HepG2 (cell line): Measurements from ENCODE around the gene CENPP. TPM values are rescaled to one million over a fixed set of nuclear protein-coding genes. Genes with fewer than 3 reads are reported as not detected.

Source experiments
- ATAC-seq: fragments of 200-7000 bp; cut with Tn5 transposase; 3 replicates; pipeline ENCODE4 v1.9.1; 2020; ENCODE audit warnings: mild to moderate bottlenecking, moderate library complexity
- BruUV-seq: library from RNA; stranded (reverse); fragments of 400-500 nt; replicated peaks from 2 replicates; lab custom pipeline; 2021; lab: Mats Ljungman, UMichigan
- CTCF ChIA-PET: fragments of 300-600 bp; formaldehyde crosslinking; extraction: SDS; loops from one replicate; lab custom pipeline; 2021; ENCODE audit warnings: low total read pairs, inconsistent platforms, low intra/inter-chr PET ratio; lab: Yijun Ruan, JAX
- POLR2A ChIA-PET: fragments of 350-600 bp; sonication (Branson Sonifier 250); formaldehyde crosslinking; loops from one replicate; lab custom pipeline; 2020; ENCODE audit warnings: antibody characterized with exemption, inconsistent platforms; lab: Yijun Ruan, JAX
- DNase-seq: peaks from one replicate; pipeline ENCODE4 v3.0.0-alpha.2; 2015; ENCODE audit warnings: low spot score
- FAIRE-seq: peaks from 3 replicates; lab custom pipeline; 2011; peaks lifted over from hg19 to GRCh38; lab: Jason Lieb, UNC
- H2AFZ ChIP-seq: one replicate; pipeline ENCODE4 v1.6.1; 2011; ENCODE audit warnings: low read length, inconsistent platforms
- H3K27ac ChIP-seq: fragments of 300-600 bp; 3 replicates; pipeline ENCODE4 v1.8.0; 2011; ENCODE audit warnings: mixed run types, mild to moderate bottlenecking, mixed read lengths, low read length, inconsistent platforms; ENCODE audit not compliant: insufficient read depth; ENCODE audit errors: extremely low read length
- H3K27me3 ChIP-seq, 2 experiments: fragments of 200-600 bp in 1 of 2; 2 replicates in 1 of 2; 3 replicates in 1 of 2; pipeline versions ENCODE4 v1.6.0 to v1.8.0; 2011; ENCODE audit warnings: low read length in 2 of 2, mild to moderate bottlenecking in 2 of 2, moderate library complexity in 2 of 2, inconsistent platforms in 1 of 2; ENCODE audit not compliant: insufficient read depth in 2 of 2, control insufficient read depth in 1 of 2
- H3K36me3 ChIP-seq, 2 experiments: fragments of 200-600 bp in 1 of 2; replicated peaks in 1 of 2; 2 replicates in 1 of 2; 3 replicates in 1 of 2; pipeline versions ENCODE4 v1.5.1 to v1.8.0; 2011; ENCODE audit warnings: low read length in 2 of 2, inconsistent platforms in 1 of 2; ENCODE audit not compliant: insufficient read depth in 2 of 2, control insufficient read depth in 1 of 2
- H3K4me1 ChIP-seq: 2 replicates; pipeline ENCODE4 v1.5.1; 2012; ENCODE audit warnings: low read length, inconsistent platforms; ENCODE audit not compliant: insufficient read depth
- H3K4me2 ChIP-seq: 2 replicates; pipeline ENCODE4 v1.6.0; 2011; ENCODE audit warnings: low read depth, low read length, inconsistent platforms
- H3K4me3 ChIP-seq, 3 experiments: fragments of 200-600 bp in 1 of 3; sonication (generic), shearing (Covaris generic) in 1 of 3; replicated peaks in 1 of 3; 2 replicates each; pipeline ENCODE4 v1.5.1; 2011 to 2016; ENCODE audit warnings: low read length in 3 of 3, inconsistent platforms in 2 of 3, low read depth in 2 of 3, mild to moderate bottlenecking in 2 of 3, control low read depth in 1 of 3, mixed read lengths in 1 of 3; ENCODE audit not compliant: insufficient read depth in 1 of 3
- H3K79me2 ChIP-seq: one replicate; pipeline ENCODE4 v1.6.1; 2011; ENCODE audit warnings: low read length, inconsistent platforms; ENCODE audit not compliant: insufficient read depth
- H3K9ac ChIP-seq: 2 replicates; pipeline ENCODE4 v1.6.0; 2011; ENCODE audit warnings: mild to moderate bottlenecking, low read depth, low read length, inconsistent platforms; ENCODE audit not compliant: insufficient read depth
- H3K9me3 ChIP-seq: 2 replicates; pipeline ENCODE4 v1.5.1; 2012; ENCODE audit warnings: mild to moderate bottlenecking, low read length
- H4K20me1 ChIP-seq: 2 replicates; pipeline ENCODE4 v1.6.0; 2011; ENCODE audit warnings: inconsistent platforms, mild to moderate bottlenecking, low read length, moderate library complexity; ENCODE audit not compliant: insufficient read depth
- HNF1B ChIP-seq: sonication (generic); formaldehyde crosslinking; IDR thresholded peaks from 2 replicates; pipeline ENCODE4 v1.5.1; 2020; ENCODE audit warnings: mild to moderate bottlenecking, moderate library complexity, missing genetic modification reagents
- PTBP1 ChIP-seq: fragments of 200-400 bp; formaldehyde crosslinking; IDR thresholded peaks from 2 replicates; pipeline ENCODE4 v1.6.1; 2018; ENCODE audit warnings: low read length, low read depth; ENCODE audit not compliant: poor library complexity, severe bottlenecking
- SIX1 ChIP-seq: sonication (generic); formaldehyde crosslinking; IDR thresholded peaks from 2 replicates; pipeline ENCODE4 v1.4.0; 2020; ENCODE audit warnings: missing genetic modification reagents, borderline replicate concordance
- TRIM22 ChIP-seq: fragments of 450-650 bp; IDR thresholded peaks from 2 replicates; pipeline ENCODE4 v1.6.1; 2017
- ZNF235 ChIP-seq: sonication (generic); formaldehyde crosslinking; IDR thresholded peaks from 2 replicates; pipeline ENCODE4 v1.8.1; 2023; ENCODE audit warnings: mild to moderate bottlenecking, missing genetic modification reagents, borderline replicate concordance
- ZNF557 ChIP-seq: sonication (generic); formaldehyde crosslinking; IDR thresholded peaks from 2 replicates; pipeline ENCODE4 v1.4.0; 2020; ENCODE audit warnings: missing genetic modification reagents
- WGBS: methylation state at CpG from one replicate; pipeline ENCODE4 v1.1.6; 2017; ENCODE audit warnings: low lambda C conversion rate; 5-methylcytosine and 5-hydroxymethylcytosine counted together
- in situ Hi-C: cut with HindIII; loops from 2 replicates; pipeline ENCODE4 v1.10.0; 2017; ENCODE audit warnings: low pct_unique_long_range_greater_than_20kb; ENCODE audit not compliant: extremely low pct_ligation_motif_present
- intact Hi-C: fragments of 100-400 bp; cut with micrococcal nuclease; formaldehyde crosslinking; loops from one replicate; pipeline ENCODE4 v1.10.0; 2022; ENCODE audit not compliant: unreplicated experiment
- polyA plus RNA-seq, 8 experiments: library from polyadenylated mRNA; depleted of rRNA in 3 of 8; stranded (reverse) in 7 of 8; unstranded in 1 of 8; fragments of >200 nt; fragmentation: Illumina TruSeq in 4 of 8; extraction: Trizol in 4 of 8; gene quantifications; 2 replicates each; pipeline versions ENCODE4 v1.2.1 to v1.2.3, GENCODE V29; 2011 to 2016; ENCODE audit warnings: low read depth in 4 of 8, missing spikeins in 1 of 8, mixed read lengths in 1 of 8; ENCODE audit not compliant: insufficient read depth in 1 of 8
- total RNA-seq, 5 experiments: library from RNA; depleted of rRNA; stranded (reverse); fragments of >200 nt; fragmentation: Illumina TruSeq; extraction: Trizol; gene quantifications; 2 replicates each; pipeline ENCODE4 v1.2.3, GENCODE V29; 2016; ENCODE audit warnings: low read depth in 1 of 5
- TF ChIP-seq, protein P1 (sequence below): IDR thresholded peaks from 2 replicates; pipeline ENCODE4 v1.6.1; 2016

Gene CENPP
- total and polyA plus RNA-seq, 2 of the 13 experiments (the other 11 are each of a cell fraction or from before 2014, with no cell fraction given): 2.0 to 11.4 TPM

GRCh38 chr9:92650296-92650695 is 324.5 kb downstream of the CENPP start (continued):
- no peak for TF ChIP-seq ZNF557
- TF ChIP-seq ZNF235 (CRISPR knock-in tag): no peak
- TF ChIP-seq HNF1B (CRISPR knock-in tag): no peak
- no peak for TF ChIP-seq PTBP1
- TF ChIP-seq, protein P1, sequence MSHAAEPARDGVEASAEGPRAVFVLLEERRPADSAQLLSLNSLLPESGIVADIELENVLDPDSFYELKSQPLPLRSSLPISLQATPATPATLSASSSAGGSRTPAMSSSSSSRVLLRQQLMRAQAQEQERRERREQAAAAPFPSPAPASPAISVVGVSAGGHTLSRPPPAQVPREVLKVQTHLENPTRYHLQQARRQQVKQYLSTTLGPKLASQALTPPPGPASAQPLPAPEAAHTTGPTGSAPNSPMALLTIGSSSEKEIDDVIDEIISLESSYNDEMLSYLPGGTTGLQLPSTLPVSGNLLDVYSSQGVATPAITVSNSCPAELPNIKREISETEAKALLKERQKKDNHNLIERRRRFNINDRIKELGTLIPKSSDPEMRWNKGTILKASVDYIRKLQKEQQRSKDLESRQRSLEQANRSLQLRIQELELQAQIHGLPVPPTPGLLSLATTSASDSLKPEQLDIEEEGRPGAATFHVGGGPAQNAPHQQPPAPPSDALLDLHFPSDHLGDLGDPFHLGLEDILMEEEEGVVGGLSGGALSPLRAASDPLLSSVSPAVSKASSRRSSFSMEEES (CRISPR knock-in tag): no peak
- no peak for TF ChIP-seq SIX1 (CRISPR knock-in tag)
- TF ChIP-seq, all 625 proteins: peak for 0

- intact Hi-C loops: no loop called here
- BruUV-seq: no TSS peak
- H3K79me2 ChIP-seq: peaks cover 2% of the 10 kb centered on the region
- 96% methylated on average over 7 of the region's 10 CpGs for WGBS
- ATAC-seq (no peak), FAIRE-seq (no peak), DNase-seq (no peak)
- H4K20me1 ChIP-seq: no peaks in the 10 kb centered on the region
- H3K4me3 ChIP-seq: no peak overlapping the region
- no peak overlapping the region for H3K4me2 ChIP-seq
- H3K36me3 ChIP-seq: peaks cover 10 to 56% of the 10 kb centered on the region in 2 experiments
- H3K9me3 ChIP-seq: no peaks in the 10 kb centered on the region
- 0 out of 2 replicates have a peak, but pooled peaks cover 7% of the 10 kb centered on the region for H3K4me1 ChIP-seq
- H3K27ac ChIP-seq: no peak overlapping the region
- no peak overlapping the region for H2AFZ ChIP-seq
- no peak overlapping the region for H3K9ac ChIP-seq
- H3K27me3 ChIP-seq: no peaks in the 10 kb centered on the region
- no peak for TF ChIP-seq TRIM22
- in situ Hi-C loops: no loop called here
- POLR2A ChIA-PET: interaction anchor here (1.1 kb wide), 1 partner anchor 19 kb away, joined by 4 read pairs; the partner anchor contains the start of gene IPPK
- CTCF ChIA-PET: no interaction called here
These were observed 325.3 kb downstream of the CENPP start for GRCh38 chr9:92650839-92651621.
